Retinal pigment epithelial cell (primary cell): ENCODE data around the gene URGCP.

Experiments used
- DNase-seq: peaks from one replicate; pipeline ENCODE4 v3.0.0-alpha.2; 2010; ENCODE audit warnings: low read depth
- H3K4me3 ChIP-seq: 2 replicates; pipeline ENCODE4 v1.5.1; 2011; ENCODE audit warnings: mild to moderate bottlenecking, low read length, control low read depth, moderate library complexity
- TF ChIP-seq, protein P1 (sequence below): conservative IDR thresholded peaks from 2 replicates; pipeline ENCODE4 v1.5.1; 2011; ENCODE audit warnings: low read depth, low read length, control low read depth, inconsistent platforms

Gene URGCP

GRCh38 chr7:43943417-43944187, 37.2 kb upstream of the URGCP start:
- H3K4me3 ChIP-seq: no peak overlapping the region
- TF ChIP-seq, protein P1, sequence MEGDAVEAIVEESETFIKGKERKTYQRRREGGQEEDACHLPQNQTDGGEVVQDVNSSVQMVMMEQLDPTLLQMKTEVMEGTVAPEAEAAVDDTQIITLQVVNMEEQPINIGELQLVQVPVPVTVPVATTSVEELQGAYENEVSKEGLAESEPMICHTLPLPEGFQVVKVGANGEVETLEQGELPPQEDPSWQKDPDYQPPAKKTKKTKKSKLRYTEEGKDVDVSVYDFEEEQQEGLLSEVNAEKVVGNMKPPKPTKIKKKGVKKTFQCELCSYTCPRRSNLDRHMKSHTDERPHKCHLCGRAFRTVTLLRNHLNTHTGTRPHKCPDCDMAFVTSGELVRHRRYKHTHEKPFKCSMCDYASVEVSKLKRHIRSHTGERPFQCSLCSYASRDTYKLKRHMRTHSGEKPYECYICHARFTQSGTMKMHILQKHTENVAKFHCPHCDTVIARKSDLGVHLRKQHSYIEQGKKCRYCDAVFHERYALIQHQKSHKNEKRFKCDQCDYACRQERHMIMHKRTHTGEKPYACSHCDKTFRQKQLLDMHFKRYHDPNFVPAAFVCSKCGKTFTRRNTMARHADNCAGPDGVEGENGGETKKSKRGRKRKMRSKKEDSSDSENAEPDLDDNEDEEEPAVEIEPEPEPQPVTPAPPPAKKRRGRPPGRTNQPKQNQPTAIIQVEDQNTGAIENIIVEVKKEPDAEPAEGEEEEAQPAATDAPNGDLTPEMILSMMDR: no peak
- no peak for DNase-seq

DNA sequence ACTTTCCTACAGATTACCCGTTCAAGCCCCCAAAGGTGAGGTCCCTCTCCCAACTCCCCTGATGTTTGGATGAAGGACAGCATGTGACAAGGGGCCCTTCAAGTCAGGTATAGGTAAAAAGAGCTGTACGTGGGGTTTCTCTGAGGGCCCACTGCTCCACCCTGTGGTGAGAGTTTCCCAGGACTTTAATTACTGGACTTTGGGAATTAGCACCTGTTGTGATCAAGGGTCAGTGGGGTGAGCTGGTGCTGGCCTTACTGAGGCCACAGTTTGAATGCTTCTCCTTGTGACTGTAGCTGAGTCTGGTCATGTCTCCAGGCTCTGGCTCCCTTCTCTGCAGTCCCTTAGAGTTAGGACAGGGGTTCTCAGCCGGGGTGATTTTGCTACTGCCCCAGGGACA, 36.6 kb upstream of the URGCP start:
- H3K4me3 ChIP-seq: no peak overlapping the region
- DNase-seq: no peak
- TF ChIP-seq, protein P1: peak; percentile 39

DNA sequence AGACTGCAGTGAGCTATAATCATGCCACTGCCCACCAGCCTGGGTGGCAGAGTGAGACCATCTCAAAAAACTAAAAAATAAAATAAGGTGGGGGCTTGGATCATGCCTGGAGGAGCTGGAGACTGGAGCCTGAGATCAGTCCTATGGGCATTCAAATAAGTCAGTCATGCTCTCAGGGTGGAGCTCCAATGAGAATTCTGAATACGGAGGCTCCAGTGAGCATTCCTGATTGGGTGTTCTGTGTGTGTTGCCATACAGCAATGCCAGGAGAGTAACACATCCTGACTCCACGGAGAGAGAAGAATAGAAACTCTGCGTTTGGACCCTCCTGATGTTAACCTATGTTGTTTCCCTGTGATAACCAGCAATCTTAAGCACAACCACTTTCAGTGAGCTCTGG, 35.9 kb upstream of the URGCP start:
- H3K4me3 ChIP-seq: no peak overlapping the region
- DNase-seq: no peak
- TF ChIP-seq, protein P1: no peak

DNA sequence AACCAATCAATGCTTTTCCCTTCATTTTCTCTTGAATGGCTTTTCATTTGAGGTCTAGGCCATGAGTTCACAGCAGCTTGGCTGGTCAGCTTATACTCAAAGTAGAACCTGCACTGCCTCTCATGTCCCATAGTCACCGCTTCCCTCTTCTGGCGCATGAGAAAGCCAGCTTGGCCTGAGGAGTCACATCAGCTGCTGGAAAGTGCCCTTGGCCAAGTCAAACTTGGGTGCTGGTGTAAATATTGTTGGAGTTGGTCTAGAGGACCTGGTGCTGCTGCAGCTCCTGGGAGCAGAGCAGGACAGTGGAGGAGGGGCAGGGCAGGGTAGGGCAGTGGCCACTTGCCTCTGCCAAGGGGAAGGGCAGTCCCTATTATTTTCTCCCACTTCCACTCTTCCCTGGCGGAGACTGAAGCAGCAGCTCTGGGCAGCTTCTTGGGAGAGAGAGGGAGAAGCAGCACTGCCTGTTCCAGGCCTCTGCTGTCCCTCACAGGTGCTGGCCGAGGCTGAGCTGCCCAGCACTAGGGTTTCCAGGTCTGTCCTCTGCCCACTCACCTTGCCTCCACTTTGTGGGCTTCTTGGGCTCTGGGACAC, 32.6 kb upstream of the URGCP start:
- TF ChIP-seq, protein P1: no peak
- no peak overlapping the region for H3K4me3 ChIP-seq
- no peak for DNase-seq

DNA sequence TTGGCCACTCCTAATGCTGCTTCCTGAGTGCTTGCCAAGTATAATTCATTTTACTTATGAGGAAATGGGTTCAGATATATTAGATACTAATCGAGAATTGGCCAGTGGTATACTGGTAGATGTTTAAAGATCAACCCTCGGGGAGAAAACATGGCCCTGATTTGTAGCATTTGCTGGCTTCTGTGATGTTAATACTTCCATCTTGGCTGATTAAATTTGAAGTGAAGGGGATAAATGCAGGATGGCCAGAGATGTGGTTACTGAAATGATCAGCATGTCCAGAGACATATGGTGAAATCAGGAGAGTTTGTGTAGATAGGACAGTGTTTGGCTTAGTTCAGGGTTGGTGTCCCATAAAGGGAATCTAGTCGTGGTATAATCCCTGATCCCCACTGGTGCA, 31.0 kb upstream of the URGCP start:
- no peak overlapping the region for H3K4me3 ChIP-seq
- DNase-seq: no peak
- TF ChIP-seq, protein P1: no peak

- TF ChIP-seq, protein P1: no peak
- DNase-seq: no peak
- no peak overlapping the region for H3K4me3 ChIP-seq
These were observed 27.6 kb upstream of the URGCP start for GRCh38 chr7:43933902-43934560.
